Heart left ventricle (tissue), 16 donors: Measurements from ENCODE around the gene NMNAT3. TPM values are rescaled to one million over a fixed set of nuclear protein-coding genes. Genes with fewer than 3 reads are reported as not detected.

Source experiments
- ATAC-seq, 4 donors: fragments of 200-7000 bp; cut with Tn5 transposase; one replicate each; pipeline ENCODE4 v1.9.1; 2020 to 2022; ENCODE audit warnings: moderate library complexity in 4 of 4, mild to moderate bottlenecking in 3 of 4, moderate number of reproducible peaks in 1 of 4
- DNase-seq, 5 donors: peaks; one replicate each; pipeline ENCODE4 v3.0.0-alpha.2; 2020
- H3K27ac ChIP-seq, 12 donors: fragments of 200-600 bp; sonication (generic) in 4 of 12; one replicate each; pipeline versions ENCODE4 v1.5.0 to v1.8.0; 2016 to 2022; ENCODE audit warnings: mild to moderate bottlenecking in 2 of 12
- H3K27me3 ChIP-seq, 9 donors: fragments of 200-600 bp; sonication (generic) in 2 of 9; one replicate each; pipeline versions ENCODE4 v1.5.1 to v1.8.0; 2016 to 2022; ENCODE audit warnings: mild to moderate bottlenecking in 3 of 9
- H3K36me3 ChIP-seq, 9 donors: fragments of 200-600 bp; sonication (generic) in 2 of 9; one replicate each; pipeline versions ENCODE4 v1.5.0 to v1.8.0; 2018 to 2022; ENCODE audit warnings: mild to moderate bottlenecking in 2 of 9
- H3K4me1 ChIP-seq, 12 donors: fragments of 200-600 bp; sonication (generic) in 4 of 12; one replicate each; pipeline versions ENCODE4 v1.5.0 to v1.8.0; 2016 to 2022; ENCODE audit warnings: mild to moderate bottlenecking in 3 of 12
- H3K4me3 ChIP-seq, 12 donors: fragments of 200-600 bp; sonication (generic) in 4 of 12; one replicate each; pipeline versions ENCODE4 v1.5.0 to v1.8.0; 2017 to 2022; ENCODE audit warnings: mild to moderate bottlenecking in 9 of 12, moderate library complexity in 4 of 12
- H3K9me3 ChIP-seq, 12 donors: fragments of 200-600 bp; sonication (generic) in 4 of 12; one replicate each; pipeline versions ENCODE4 v1.5.0 to v1.8.0; 2016 to 2022; ENCODE audit warnings: mild to moderate bottlenecking in 1 of 12
- POLR2A ChIP-seq, 2 donors: fragments of 450-650 bp; IDR thresholded peaks; one replicate each; pipeline ENCODE4 v1.6.1; 2017; ENCODE audit warnings: antibody characterized with exemption in 2 of 2, mild to moderate bottlenecking in 2 of 2, moderate library complexity in 2 of 2
- WGBS, 4 donors: extraction: QIAGEN DNeasy Blood & Tissue Kit in 2 of 4; methylation state at CpG; one replicate each; pipeline versions ENCODE4 v1.1.5 to v1.1.7; 2013 to 2018; 5-methylcytosine and 5-hydroxymethylcytosine counted together
- intact Hi-C, 10 donors: fragments of 100-400 bp; cut with DNase I; formaldehyde crosslinking; loops; one replicate each; pipeline versions ENCODE4 v1.11.1 to v1.14.2; 2022
- polyA plus RNA-seq, 2 donors: library from polyadenylated mRNA; stranded (reverse); fragments of 200-250 nt; gene quantifications; one replicate each; pipeline ENCODE4 v1.2.3, GENCODE V29; 2013
- total RNA-seq, 9 donors: library from RNA; depleted of rRNA in 2 of 9; stranded (reverse); fragments of >200 nt in 2 of 9; fragmentation: NEBNext Ultra II Directional in 3 of 9; extraction: Animal tissue kit (Norgen Biotek cat#: 25700) in 3 of 9; gene quantifications; one replicate each; pipeline versions ENCODE4 v1.1.0 to v1.2.4, GENCODE V29; 2016 to 2023
- TF ChIP-seq, protein P1 (sequence below), 12 donors: fragments of 200-600 bp; sonication (generic) in 4 of 12; IDR thresholded peaks; one replicate each; pipeline versions ENCODE4 v1.5.0 to v1.8.0; 2018 to 2022; ENCODE audit warnings: antibody characterized with exemption in 12 of 12, mild to moderate bottlenecking in 5 of 12
- donor health status: ischemic (EF 13 %, LVEDD 7.1; RV severe dilation, severe dysfunction).
- donor health status: healthy with polysubstance abuse.
- donor health status: DM: no; HTN: yes; CAD: no.
- donor health status: DM: no; HTN: no; CAD: no.
- donor health status: ischemic (EF 25% LVEDD 6.9; RV normal size, moderate dysfunction).
- donor health status: ischemic (EF 25% LVEDD 5.7; RV mildly dilated, moderate dysfunction).
- donor health status: healthy.
- donor health status: DM: yes; HTN: yes; CAD: no.
- donor health status: ischemic (EF 35%, LVEDD 5.7; RV mildly dilated, moderate dysfunction).
- donor health status: nonischemic (EF 11% LVEDD 7.7; RV severe dilation, severe dysfunction).
- donor health status: DM: yes; HTN: yes; CAD: no.
- donor health status: PGD.
- donor health status: ischemic (EF 29% LVEDD 5.4; RV normal size, mild dysfunction).
- donor health status: nonischemic (EF 23%, LVEDD 6.1; RV moderate dilation, normal function).

Gene NMNAT3
- total and polyA plus RNA-seq, 11 donors = 6.5 to 15.4 (median 11.0) TPM

- intact Hi-C loops = no loop called here
- no peak for DNase-seq
- ATAC-seq = peak in 1 of 4 donors; percentile 48
- TF ChIP-seq, protein P1, sequence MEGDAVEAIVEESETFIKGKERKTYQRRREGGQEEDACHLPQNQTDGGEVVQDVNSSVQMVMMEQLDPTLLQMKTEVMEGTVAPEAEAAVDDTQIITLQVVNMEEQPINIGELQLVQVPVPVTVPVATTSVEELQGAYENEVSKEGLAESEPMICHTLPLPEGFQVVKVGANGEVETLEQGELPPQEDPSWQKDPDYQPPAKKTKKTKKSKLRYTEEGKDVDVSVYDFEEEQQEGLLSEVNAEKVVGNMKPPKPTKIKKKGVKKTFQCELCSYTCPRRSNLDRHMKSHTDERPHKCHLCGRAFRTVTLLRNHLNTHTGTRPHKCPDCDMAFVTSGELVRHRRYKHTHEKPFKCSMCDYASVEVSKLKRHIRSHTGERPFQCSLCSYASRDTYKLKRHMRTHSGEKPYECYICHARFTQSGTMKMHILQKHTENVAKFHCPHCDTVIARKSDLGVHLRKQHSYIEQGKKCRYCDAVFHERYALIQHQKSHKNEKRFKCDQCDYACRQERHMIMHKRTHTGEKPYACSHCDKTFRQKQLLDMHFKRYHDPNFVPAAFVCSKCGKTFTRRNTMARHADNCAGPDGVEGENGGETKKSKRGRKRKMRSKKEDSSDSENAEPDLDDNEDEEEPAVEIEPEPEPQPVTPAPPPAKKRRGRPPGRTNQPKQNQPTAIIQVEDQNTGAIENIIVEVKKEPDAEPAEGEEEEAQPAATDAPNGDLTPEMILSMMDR (IDR thresholded peaks at IDR 0.05) = no peak
- TF ChIP-seq POLR2A (IDR thresholded peaks at IDR 0.05) = no peak
- Histone ChIP-seq H3K27ac (no peak overlapping the region), H3K4me1 (no peaks in the 10 kb centered on the region), H3K9me3 (peaks cover 0 to 2% (median 0%) of the 10 kb centered on the region in 12 donors), H3K4me3 (no peak overlapping the region), H3K27me3 (no peaks in the 10 kb centered on the region), H3K36me3 (no peaks in the 10 kb centered on the region)
- WGBS, 4 donors = 68 to 79% (median 74%) methylated on average over 5 of the region's 5 CpGs
These were observed 129.0 kb downstream of the NMNAT3 start for GRCh38 chr3:139548801-139549200.

GRCh38 chr3:139547666-139548065, 130.1 kb downstream of the NMNAT3 start:
- peaks cover 0 to 2% (median 0%) of the 10 kb centered on the region in 12 donors for H3K9me3 ChIP-seq
- no peak overlapping the region for H3K4me3 ChIP-seq
- no peak overlapping the region for H3K27ac ChIP-seq
- no peak for ATAC-seq
- no peaks in the 10 kb centered on the region for H3K4me1 ChIP-seq
- H3K36me3 ChIP-seq = no peaks in the 10 kb centered on the region
- no peak for DNase-seq
- intact Hi-C loops = no loop called here
- no peak for TF ChIP-seq POLR2A (IDR thresholded peaks at IDR 0.05)
- TF ChIP-seq, protein P1 (IDR thresholded peaks at IDR 0.05) = no peak
- H3K27me3 ChIP-seq = no peaks in the 10 kb centered on the region

GRCh38 chr3:139546772-139547171, 131.0 kb downstream of the NMNAT3 start:
- no peak overlapping the region for H3K27ac ChIP-seq
- DNase-seq (no peak), ATAC-seq (no peak)
- no peaks in the 10 kb centered on the region for H3K27me3 ChIP-seq
- no peaks in the 10 kb centered on the region for H3K4me1 ChIP-seq
- no peak overlapping the region for H3K4me3 ChIP-seq
- no peaks in the 10 kb centered on the region for H3K36me3 ChIP-seq
- no peak for TF ChIP-seq POLR2A (IDR thresholded peaks at IDR 0.05)
- TF ChIP-seq, protein P1 (IDR thresholded peaks at IDR 0.05) = no peak
- WGBS, 4 donors = 90 to 100% (median 92%) methylated on average over 3 of the region's 3 CpGs
- intact Hi-C loops = no loop called here
- H3K9me3 ChIP-seq = peaks cover 0 to 2% (median 0%) of the 10 kb centered on the region in 12 donors

DNA sequence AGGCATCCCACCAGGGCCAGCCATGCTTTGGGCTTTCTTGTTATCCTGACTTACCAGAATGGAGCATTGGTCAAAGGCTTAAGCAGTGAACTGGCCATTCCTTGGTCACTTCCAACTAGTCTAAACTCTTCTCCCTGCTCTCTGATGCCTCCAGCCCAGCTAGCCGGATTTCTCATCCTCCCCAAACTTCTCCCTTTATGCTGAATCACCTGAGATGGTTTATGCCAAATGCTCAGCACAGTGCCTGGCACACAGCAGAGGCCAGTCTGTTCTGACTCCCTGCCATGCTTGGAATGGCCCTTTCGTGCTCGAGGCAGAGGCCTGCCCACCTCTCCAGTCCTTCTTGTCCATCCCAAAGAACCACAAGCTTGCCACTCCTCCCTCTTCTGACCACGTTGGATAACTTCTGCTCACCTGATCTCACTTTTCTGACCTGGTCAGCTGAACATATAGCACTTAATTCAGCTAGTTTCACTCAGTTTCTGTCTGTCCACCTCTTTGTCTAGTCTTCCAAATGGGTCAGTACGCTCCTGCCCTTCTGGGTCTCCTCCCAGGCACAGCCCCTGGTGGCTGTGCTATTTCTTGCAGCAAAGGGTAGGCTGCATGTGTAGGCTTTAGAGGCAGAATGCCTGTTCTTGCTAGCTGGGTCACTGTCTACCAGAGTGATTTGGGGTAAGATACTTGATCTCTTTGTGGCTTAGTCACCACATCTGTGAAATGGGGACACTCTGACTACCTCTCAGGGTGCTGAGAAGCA, 136.1 kb downstream of the NMNAT3 start:
- Histone ChIP-seq H3K9me3 (peaks cover 0 to 2% (median 0%) of the 10 kb centered on the region in 12 donors), H3K4me3 (no peak overlapping the region), H3K27ac (no peak overlapping the region), H3K27me3 (peaks cover 0 to 15% (median 0%) of the 10 kb centered on the region in 9 donors), H3K36me3 (no peaks in the 10 kb centered on the region), H3K4me1 (peaks cover 0 to 35% (median 20%) of the 10 kb centered on the region in 12 donors)
- DNase-seq = no peak
- WGBS, 4 donors = 97 to 99% (median 98%) methylated on average over 5 of the region's 5 CpGs
- no peak for TF ChIP-seq POLR2A (IDR thresholded peaks at IDR 0.05)
- TF ChIP-seq, protein P1 (IDR thresholded peaks at IDR 0.05) = no peak
- no peak for ATAC-seq
- intact Hi-C loops = no loop called here
